GM21447 (cell line): ENCODE measurements around the gene MLXIPL.
A peak's percentile ranks its signal among the peaks of the same experiment; 100 is the strongest.
"Not testable (repeated sequence)": the region's sequence is repeated elsewhere in the genome, so short reads cannot be mapped to it uniquely, and the experiment has no call there.

ENCODE experiments used
- ATAC-seq: cut with Tn5 transposase; IDR thresholded peaks from one replicate; pipeline ENCODE4 v1.9.1; 2021; ENCODE audit not compliant: unreplicated experiment

Gene MLXIPL

GRCh38 chr7:73582664-73583202 is 41.6 kb downstream of the MLXIPL start:
- ATAC-seq: no peak

DNA sequence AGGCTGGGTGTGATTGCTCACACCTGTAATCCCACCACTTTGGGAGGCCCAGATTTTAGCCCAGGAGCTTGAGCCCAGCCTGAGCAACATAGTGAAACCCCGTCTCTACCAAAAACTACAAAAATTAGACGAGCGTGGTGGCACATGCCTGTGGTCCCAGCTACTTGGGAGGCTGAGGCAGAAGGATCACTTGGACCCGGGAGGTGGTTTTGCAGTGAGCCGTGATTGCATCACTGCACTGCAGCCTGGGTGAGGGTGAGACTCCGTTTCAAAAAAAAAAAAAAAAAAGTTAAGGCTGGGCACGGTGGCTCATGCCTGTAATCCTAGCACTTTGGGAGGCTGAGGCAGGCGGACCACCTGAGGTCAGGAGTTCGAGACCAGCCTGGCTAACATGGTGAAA is 43.3 kb downstream of the MLXIPL start:
- not testable (repeated sequence) for ATAC-seq

DNA sequence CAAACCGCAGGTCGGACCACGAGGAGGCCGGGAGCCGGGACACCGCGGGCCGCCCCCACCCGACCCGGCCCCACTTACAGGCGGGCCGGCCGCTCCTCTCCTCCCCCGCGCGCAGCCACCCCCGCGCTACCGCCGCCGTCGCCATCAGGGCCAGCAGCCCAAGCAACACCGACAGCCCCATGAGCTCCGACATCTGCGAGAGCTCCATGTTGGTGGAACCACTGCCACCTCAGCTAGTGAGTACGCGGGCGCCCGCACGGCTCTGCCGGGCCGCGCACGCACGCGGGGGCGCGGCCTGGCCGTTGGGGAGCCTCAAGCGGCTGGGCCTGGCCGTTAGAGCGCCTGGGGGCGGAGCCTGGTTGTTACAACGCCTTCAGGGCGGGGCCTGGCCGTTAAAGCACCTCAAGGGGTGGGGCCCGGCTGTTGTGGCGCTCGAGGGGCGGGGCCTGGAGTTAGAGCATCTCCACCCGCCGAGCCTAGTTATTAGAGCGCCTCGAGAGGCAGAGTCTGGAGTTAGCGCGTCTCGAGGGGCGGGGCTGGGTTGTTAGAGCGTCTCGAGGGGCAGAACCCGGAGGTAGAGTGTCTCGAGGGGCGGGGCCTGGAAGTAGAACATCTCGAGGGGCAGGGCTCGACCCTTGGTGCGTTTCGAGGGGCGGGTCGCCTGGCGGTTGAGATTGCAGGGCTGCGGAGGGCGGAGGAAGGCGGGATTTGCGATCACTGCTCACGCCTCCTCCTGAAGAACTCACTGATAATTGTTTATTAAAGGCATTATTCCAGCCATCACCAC is 45.8 kb downstream of the MLXIPL start, which contains the start of gene TBL2:
Gene TBL2 (minus strand): TSS at position 238 of the 787 bp plus-strand sequence. CDS start 30 bp downstream, at position 208.
- peak; percentile 87 for ATAC-seq

GRCh38 chr7:73577627-73578341 is 46.5 kb downstream of the MLXIPL start:
- ATAC-seq: peak; percentile 10

DNA sequence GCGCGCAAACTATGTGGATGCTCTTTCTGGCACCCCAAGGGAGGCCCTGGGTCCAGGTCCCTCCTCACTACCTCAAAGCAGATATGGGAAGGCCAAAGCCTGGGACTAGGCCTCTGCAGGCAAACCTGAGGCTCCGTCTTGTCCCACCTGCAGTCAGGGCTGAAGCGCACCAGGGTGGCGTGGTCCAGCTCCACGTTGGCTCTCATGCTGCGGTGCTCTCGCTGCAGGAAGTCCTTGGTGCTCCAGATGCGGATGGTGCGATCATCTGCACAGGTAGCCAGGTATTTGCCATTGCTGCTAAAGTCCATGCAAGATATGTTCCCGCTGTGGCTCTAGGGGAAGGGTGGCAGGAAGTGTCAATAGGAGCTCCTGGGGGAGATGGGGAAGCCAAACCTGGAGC is 50.5 kb downstream of the MLXIPL start:
- ATAC-seq: no peak

DNA sequence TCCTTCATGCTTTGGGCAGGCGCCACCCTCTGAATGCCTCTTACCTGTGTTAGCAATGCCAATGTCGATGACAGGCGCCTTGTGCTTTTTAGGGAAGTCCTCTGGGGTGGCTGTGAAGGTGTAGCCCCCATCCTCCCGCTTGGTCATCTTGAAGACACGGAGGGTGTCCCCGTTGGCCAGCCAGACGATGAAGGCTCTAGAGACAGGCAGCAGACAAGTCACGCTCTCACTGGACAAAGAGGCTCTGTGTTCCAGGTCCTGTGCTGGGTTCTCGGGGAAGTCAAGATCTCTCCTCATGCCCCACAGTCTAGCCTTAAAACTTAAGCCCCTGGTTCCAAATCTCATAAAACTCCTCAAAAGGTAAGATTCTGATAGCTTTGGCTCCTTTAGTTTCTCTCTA is 51.0 kb downstream of the MLXIPL start:
- ATAC-seq: no peak

DNA sequence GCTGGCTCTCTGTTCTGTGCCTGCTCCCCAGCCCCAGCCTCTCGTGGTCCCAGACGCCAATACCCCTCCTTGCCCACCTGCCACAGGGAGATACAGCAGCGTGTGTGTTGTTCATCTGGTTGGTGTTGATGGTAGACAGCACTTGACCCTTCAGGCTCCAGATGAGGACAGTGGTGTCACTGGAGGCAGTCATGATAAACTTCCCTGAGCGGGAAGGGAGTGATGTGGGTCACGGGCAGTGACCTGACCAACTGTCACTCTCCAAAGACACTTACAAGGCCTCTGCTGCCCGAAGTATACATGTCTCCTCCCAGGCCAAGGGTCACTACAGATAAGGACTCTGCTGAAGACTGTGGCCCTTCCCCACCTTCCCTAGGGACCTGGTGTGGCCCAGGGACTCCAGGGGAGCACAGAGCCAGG is 51.5 kb downstream of the MLXIPL start:
- ATAC-seq: no peak

- no peak for ATAC-seq
Measured at GRCh38 chr7:73570977-73571376, 53.3 kb downstream of the MLXIPL start.

DNA sequence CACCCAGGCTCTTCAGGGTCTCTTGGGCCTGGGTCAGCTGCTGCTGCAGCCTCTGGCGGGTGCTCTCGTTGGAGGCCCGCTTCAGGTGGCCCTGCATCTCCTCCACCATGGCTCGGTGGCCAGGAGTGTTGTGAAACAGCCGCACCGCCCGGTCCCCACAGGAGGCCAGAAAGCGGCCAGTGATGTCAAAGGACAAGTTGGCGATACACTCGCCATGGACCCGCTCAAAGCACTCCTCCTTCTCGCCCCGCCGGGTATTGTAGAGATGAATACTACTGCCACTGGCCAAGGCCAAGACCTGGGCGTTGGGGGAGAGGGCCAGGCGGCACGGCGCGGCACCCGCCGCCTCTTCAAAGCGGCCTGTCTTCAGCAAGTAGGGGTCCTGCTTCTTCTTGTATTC is 53.8 kb downstream of the MLXIPL start:
- no peak for ATAC-seq

GRCh38 chr7:73569042-73569608 is 55.2 kb downstream of the MLXIPL start:
- no peak for ATAC-seq

GRCh38 chr7:73567846-73568685 is 56.3 kb downstream of the MLXIPL start:
- ATAC-seq: no peak

DNA sequence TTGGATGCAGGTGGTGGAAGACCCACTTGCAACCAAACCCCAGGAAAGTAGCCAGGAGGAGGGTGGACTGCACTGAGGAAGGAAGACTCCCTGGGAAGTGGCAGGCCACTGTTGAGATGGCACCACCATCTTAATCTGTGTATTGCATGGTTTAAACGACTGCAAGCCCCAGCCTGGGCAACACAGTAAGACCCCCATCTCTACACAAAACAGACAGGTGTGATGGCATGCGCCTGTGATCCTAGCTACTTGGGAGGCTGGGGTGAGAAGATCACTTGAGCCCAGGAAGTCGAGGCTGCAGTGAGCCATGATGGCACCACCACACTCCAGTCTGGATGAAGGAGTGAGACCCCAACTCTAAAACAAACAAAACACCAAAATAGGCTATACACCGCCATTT is 57.2 kb downstream of the MLXIPL start:
- ATAC-seq: no peak

DNA sequence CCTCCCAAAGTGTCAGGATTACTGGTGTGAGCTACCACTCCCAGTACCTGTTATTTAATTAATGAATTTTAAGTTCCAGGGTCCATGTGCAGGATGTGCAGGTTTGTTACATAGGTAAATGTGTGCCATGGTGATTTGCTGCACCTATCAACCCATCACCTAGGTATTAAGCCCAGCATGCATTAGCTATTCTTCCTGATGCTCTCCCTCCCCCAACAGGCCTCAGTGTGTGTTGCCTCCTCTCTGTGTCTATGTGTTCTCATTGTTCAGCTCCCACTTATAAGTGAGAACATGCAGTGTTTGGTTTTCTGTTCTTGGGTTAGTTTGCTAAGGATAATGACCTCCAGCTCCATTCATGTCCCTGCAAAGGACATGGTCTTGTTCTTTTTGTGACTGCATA is 57.9 kb downstream of the MLXIPL start:
- not testable (repeated sequence) for ATAC-seq

DNA sequence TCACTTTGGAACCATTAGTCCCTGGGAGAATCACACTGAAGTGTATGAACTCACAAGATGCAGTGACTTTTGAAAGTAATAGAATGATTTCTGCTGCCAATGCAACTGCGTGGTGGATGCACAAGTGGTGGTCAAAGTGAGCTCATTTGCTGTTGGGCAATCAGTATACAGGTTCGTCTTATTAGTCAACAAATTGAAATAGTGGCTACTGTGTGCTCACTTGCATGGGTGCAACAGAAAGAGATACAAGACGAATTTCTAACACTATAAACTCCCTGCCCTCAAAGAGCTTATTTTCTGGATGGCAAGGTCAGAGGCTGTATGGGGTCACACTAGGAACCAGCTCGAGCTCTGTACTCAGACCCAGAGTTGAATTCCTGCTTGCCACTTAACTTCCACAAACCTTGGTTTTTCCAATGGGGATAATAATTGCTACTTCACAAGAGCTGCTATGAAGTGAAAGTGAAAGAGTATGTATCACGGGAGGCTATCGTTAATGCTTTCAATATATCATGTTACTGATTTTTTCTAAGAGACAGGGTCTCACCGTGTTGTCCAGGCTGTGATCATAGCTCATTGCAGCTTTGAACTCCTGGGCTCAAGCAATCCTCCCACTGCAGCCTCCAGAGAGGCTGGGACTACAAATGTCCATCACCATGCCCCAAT is 58.5 kb downstream of the MLXIPL start:
- ATAC-seq: no peak

GRCh38 chr7:73560109-73560835 is 64.0 kb downstream of the MLXIPL start:
- ATAC-seq: no peak

- peak; percentile 39 for ATAC-seq
Measured at GRCh38 chr7:73557397-73558257, 66.7 kb downstream of the MLXIPL start, which contains the start of gene BCL7B. Gene BCL7B, minus strand, starts transcription at chr7:73557690. Its CDS starts 112 bp downstream, at chr7:73557578.

DNA sequence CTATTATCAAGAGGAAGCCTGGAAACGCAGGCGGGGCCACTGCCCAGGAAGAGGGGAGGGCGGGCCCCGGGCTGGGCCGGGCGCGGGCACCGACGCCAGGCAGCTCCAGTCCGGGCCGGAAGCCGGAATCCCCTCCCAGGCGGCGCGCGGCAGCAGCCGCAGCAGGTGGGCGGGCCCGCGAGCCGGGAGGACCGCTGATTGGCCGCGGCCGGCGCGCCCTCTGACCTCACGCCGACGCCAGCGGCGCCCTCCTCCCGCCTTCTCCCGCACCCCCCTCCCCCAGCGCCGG is 67.3 kb downstream of the MLXIPL start:
- ATAC-seq: peak; percentile 84

DNA sequence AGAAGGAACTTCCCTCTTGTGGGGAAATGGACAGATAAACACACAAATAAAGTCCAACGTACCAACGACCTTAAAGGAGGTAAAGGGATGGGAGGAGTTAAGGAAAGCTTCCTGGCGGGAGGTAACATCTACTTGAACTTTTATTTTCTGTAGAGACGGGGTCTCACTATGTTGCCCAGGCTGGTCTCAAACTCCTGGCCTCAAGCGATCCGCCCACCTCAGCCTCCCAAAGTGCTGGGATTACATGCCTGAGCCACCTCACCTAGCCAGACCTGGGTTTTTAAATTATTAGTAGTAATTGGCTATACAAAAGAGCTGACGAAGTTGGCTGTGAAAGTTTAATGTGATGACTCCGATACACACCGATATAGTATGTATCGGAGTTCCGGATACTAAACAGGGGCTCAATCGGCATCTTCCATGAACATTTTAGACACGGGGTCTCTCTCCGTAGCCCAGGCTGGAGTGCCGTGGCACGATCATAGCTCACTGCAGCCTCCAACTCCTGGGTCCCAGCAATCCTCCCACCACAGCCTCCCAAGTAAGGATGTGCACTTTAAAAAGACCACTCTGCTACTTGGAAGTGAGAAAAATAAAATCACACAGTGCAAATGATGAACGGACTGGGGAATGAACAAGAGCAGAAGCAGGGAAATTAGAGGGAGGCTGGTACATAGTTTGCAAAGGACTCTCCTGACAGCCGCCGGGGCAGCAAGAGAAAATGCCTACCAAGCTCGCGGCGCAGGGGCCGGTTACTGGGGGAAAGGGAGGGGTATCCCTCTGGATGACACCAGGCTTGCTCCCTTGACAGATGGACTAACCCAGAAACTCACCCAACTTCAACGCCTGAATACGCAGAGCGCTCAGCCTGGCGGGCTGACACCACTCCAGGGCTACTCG is 67.9 kb downstream of the MLXIPL start:
- ATAC-seq: no peak
